Umbilical cord (tissue), 2 donors: ENCODE data around the gene CD38. TPM values are rescaled to one million over a fixed set of nuclear protein-coding genes. Genes with fewer than 3 reads are reported as not detected.
A peak's percentile ranks its signal among the peaks of the same experiment; 100 is the strongest.
"Not testable (repeated sequence)": the region's sequence is repeated elsewhere in the genome, so short reads cannot be mapped to it uniquely, and the experiment has no call there.

Experiments
- DNase-seq: peaks from one replicate; pipeline ENCODE4 v3.0.0-alpha.2; 2015; ENCODE audit warnings: low spot score
- total RNA-seq: library from RNA; depleted of rRNA; stranded (reverse); fragments of >200 nt; gene quantifications from one replicate; pipeline ENCODE4 v1.2.3, GENCODE V29; 2014; ENCODE audit warnings: low replicate concordance; ENCODE audit not compliant: insufficient read depth

The CD38 gene
- total RNA-seq, 1 donor from 2014 or later = 9.6 TPM

GRCh38 chr4:15762460-15762859 is 15.7 kb upstream of the CD38 start:
- not testable (repeated sequence) for DNase-seq

- no peak for DNase-seq
Measured at GRCh38 chr4:15765391-15765790, 12.7 kb upstream of the CD38 start.

DNA sequence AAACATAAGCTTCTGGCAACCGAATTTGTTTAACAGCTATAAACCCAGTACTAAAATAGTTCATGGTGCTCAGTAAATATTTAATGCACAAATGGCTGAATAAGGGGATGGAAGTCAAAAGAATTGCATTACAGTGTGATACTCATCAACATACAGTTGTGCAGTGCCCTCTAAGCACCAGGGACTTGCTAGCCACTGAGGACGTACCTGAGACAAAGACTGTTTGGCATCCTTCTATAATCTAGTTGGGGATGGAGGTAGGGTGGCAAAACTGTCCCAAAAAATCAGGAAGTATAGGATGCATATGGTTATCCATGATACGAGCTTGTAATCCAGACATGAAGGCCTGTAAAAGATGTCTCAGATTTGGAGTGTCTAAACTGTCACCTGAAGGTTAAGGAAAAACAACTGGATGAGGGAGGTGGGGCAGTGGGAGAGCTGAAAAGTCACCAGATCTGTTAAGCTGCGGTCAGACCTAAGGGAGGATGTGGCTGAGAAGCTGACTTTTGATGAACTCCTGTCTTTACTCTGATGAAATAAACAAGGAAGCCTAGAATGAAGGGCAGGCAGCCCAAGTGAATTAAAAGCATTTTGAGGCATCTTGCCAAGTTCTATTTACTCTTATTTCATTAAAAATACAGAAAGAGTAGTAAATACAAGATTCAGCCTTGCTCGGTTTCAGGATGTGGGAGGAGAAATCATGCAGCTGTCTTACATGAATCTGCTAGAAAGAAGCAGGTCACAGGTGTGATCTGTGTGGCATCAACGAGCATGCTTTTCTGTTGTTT is 12.0 kb upstream of the CD38 start:
- no peak for DNase-seq

- DNase-seq = no peak
Measured at GRCh38 chr4:15766821-15767220, 11.3 kb upstream of the CD38 start.

DNA sequence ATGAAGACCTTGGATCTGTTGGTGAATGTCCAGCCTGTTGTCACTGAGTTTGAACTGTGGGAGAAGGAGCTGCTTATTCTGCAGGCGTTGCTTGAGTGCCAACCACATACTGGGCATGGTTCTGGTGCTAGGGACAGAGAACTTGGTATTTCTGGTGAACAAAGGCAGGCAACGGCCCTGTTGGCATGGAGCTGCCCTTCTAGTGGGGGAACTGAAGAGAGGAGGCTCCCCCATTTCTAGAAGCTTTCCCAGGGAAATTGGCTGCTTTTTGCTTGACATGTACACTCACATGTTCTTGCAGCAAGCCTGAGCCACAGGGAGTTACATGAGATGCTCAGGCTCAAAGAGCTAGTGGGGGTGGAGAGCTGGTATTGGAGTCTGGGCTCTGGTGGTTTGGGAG is 8.9 kb upstream of the CD38 start:
- DNase-seq = no peak

- DNase-seq = no peak
Measured at GRCh38 chr4:15771216-15772058, 6.7 kb upstream of the CD38 start.

DNA sequence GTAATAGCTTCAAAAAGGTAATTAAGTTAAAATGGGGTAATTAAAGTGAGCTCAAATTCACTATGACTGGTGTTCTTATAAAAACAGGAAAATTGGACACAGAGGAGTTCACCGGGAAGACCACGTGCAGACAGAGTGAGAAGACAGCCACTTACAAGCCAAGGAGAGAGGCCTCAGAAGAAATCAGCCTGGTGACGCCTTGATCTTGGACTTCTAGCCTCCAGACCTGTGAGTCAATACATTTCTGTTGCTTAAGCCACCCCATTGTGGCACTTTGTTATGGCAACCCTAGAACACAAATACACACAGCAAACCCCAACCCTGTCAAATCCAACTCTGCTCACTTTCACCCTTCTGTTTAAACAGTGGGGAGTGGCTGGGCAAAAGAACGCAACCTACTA is 4.1 kb upstream of the CD38 start:
- no peak for DNase-seq

- no peak for DNase-seq
Measured at GRCh38 chr4:15776871-15777648, 1.1 kb upstream of the CD38 start.

DNA sequence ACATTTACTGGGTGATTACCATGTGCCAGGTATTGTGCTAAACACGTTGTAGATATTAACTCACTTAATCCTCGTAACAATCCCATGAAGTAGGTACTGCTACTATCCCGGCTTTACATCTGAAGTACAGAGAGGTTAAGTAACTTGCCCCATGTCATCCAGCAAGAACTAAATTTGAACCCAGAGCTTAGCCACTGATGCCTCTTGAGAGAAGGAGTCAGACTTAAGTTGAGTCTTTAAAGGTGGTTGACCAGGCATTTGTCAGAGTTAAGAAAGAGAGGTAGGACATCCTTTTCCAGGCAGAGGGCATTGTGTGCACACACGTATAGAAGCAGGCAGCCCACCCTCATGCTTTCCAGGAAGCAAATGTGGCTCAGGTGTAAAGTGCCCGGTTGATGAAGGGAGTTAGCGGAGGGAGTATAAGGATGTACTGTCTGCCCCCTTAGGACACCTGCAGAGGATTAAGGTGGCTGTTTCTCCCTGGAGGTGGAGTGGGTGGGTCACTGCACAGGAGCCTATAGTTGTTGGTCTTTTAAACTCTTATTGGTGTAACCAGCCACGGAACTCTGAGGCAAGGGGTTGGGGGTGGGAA is 335 bp upstream of the CD38 start:
- no peak for DNase-seq

DNA sequence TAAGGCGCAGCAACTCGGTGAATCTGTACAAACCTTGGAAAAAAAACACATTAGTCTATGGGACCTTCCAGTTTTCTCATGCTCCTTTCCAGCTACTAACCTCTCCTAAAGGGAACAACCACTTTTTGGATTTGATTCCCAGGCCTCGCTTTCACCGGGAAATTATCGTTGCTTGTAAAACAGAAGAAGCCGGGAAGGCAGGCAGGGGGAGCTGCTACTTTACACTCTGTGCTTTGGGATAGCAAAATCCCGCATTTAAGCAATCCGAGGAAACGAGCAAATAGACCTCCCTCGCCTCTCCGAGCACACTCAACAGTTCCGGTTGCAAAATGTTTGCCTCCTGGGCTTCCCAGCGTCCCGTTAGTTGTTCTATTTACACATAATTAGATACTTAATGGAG is 1.2 kb downstream of the CD38 start:
- DNase-seq = peak; percentile 73

- no peak for DNase-seq
Measured at GRCh38 chr4:15779809-15780208, 1.7 kb downstream of the CD38 start.

GRCh38 chr4:15781427-15782095 is 3.4 kb downstream of the CD38 start:
- DNase-seq = no peak

DNA sequence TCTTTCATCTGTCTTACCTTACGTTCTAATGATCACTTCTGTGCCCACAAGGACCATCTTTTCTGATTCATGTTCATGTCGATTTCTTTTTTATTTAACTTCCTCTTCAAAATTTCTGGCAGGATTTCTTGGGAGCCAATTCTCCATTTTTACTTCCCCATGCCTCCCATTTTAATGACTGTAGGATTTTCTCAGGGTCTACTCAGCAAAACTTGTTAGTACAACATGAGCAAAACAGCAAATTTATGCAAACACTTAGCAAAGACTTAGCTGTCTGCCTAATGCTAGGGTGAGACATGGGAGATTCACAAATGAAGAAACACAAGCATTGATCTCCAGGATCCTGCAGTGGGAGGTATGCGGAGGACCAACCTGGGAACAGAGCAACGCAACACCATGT is 5.5 kb downstream of the CD38 start:
- DNase-seq = no peak

DNA sequence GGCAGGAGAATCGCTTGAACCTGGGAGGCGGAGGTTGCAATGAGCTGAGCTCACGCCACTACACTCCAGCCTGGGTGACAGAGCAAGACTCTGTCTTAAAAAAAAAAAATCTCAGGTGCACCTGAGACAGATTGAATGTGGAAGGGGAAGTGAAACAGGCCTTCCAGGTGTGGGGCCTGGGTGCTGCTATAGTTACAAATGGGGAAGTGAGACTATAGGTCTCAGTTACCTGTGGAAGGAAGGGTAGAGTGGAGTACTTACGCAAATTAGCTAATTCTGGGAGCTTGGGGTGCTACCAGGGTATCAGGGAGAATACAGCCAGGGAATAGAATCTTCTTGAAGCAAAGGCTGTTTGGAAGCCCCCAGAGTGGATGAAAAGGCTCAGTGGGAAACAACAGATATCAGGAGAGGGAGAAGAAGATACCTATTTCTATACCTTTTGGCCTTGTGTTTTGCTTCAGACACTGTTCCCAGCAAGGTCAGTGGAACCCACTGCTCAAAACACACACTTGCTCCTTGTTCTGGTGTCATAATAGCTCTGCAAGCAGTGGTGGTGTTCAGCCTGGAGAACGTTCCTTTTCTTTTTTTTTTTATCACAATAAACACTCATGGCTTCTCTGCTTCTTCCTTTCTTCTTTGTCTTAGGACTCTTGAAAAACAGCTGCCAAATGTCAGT is 7.0 kb downstream of the CD38 start:
- DNase-seq = no peak

DNA sequence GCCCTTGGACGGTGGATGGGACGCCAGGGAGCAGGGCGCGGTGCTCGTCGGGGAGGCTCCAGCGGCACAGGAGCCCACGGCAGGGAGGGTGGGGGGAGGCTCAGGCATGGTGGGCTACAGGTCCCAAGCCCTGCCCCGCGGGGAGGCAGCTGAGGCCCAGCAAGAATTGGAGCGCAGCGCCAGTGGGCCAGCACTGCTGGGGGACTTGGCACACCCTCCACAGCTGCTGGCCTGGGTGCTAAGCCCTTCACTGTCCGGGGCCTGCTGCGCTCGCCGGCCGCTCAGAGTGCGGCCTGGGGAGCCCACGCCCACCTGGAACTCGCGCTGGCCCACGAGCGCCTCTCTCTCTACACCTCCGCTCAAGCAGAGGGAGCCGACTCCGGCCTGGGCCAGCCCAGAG is 8.6 kb downstream of the CD38 start:
- no peak for DNase-seq

DNA sequence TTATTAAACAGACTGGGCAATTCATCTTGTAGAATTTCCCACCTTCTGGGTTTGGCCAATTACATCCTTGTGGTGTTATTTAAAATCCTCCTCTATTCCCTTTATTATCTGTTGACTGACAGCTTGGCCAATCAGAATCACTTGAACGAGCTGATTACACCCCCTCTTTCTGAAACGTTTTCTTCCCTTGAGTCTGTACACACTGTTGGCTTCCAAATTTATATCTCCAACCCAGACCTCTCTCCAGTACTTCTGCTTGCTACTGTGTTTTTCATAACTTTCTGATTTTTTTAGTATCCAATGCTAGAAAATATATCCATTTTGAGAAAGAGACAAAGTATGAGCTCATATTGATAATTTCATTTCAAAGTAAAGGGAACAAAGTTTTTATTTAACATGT is 14.8 kb downstream of the CD38 start:
- no peak for DNase-seq

GRCh38 chr4:15793506-15794363 is 15.6 kb downstream of the CD38 start:
- DNase-seq = no peak

DNA sequence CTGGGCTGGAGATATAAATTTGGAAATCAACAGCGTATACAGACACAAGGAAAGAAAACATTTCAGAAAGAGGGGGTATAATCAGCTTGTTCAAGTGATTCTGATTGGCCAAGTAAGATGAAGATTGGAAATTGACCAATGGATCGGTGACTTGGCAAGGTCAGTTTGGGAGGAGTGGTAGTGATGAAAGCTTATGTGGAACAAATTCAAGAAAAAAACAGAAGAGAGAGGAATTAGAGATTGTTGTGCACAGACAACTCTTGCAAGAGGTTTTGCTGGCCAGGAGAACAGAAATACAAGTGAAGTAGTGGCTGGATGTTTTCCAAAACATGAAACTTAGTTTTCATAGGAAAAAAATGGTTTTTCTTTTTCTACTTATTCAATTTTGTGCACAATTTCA is 16.3 kb downstream of the CD38 start:
- no peak for DNase-seq

DNA sequence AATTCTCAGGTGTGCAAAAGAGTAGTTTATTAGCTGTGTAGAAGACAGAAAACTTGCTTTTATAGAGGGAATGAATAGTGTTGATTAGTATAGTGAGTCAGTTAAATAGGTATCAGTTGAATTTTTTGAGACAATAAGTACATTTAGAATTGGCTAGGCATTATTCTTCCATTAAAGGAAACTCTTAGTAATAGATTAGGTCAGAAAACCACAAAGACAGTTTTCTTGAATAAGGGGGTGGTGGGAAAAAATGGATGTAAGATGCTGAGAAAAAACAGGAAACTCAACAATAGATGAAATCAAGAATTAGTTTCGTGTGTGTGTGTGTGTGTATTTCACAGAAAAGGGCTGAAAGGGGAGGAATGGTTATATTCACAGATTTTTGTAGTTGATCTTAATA is 16.8 kb downstream of the CD38 start:
- no peak for DNase-seq

DNA sequence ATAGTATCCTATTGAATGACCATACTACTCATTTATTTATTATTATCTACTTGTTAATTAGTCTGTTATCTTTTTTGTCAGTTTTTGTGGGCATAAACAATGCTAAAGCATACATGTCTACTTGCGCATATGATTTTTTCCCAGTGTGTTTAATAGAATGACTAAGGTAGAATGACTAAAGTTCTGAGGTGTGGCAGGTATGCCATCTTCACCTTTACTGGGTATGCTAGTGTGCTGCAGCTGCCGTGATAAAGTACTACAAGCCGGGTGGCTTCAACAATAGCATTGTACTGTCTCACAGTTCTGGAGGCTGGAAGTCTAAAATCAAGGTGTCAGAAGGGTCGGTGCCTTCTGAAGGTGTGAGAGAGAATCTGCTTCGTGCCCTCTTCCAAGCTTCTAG is 19.2 kb downstream of the CD38 start:
- no peak for DNase-seq
